A549 (cell line): ENCODE results near the gene E2F1. TPM values are rescaled to one million over a fixed set of nuclear protein-coding genes. Genes with fewer than 3 reads are reported as not detected.

ENCODE experiments used
- ATAC-seq, 2 experiments: fragments of 200-7000 bp in 1 of 2; fragments of >200 bp in 1 of 2; cut with Nextera tagmentation in 1 of 2; cut with Tn5 transposase in 1 of 2; 3 replicates each; pipeline versions ENCODE4 v1.8.0 to v1.9.1; 2018 to 2020; ENCODE audit warnings: mild to moderate bottlenecking in 1 of 2, moderate library complexity in 1 of 2
- CTCF ChIA-PET: fragments of 300-600 bp; sonication (Branson Sonifier 250); formaldehyde crosslinking; extraction: SDS; loops from one replicate; lab custom pipeline; 2021; ENCODE audit warnings: antibody characterized with exemption, inconsistent platforms; lab: Yijun Ruan, JAX
- POLR2A ChIA-PET: fragments of 350-600 bp; formaldehyde crosslinking; extraction: SDS; loops from one replicate; lab custom pipeline; 2021; ENCODE audit warnings: antibody characterized with exemption, inconsistent platforms; lab: Yijun Ruan, JAX
- DNase-seq, 2 experiments: peaks; one replicate each; pipeline versions ENCODE4 v3.0.0 to v3.0.0-alpha.2; 2011 to 2016; ENCODE audit warnings: low read depth in 1 of 2, low spot score in 1 of 2
- FAIRE-seq: peaks from 2 replicates; lab custom pipeline; 2011; peaks lifted over from hg19 to GRCh38; lab: Jason Lieb, UNC
- H3K27ac ChIP-seq, 2 experiments: fragments of >200 bp; sonication (Bioruptor Twin); formaldehyde crosslinking; 3 replicates each; pipeline ENCODE4 v1.5.1; 2016 to 2017
- H3K4me1 ChIP-seq: fragments of >200 bp; sonication (Bioruptor Twin); formaldehyde crosslinking; 3 replicates; pipeline ENCODE4 v1.6.1; 2016
- H3K4me2 ChIP-seq: fragments of >200 bp; sonication (Bioruptor Twin); formaldehyde crosslinking; 3 replicates; pipeline ENCODE4 v1.6.1; 2016
- H3K4me3 ChIP-seq: fragments of >200 bp; sonication (Bioruptor Twin); formaldehyde crosslinking; 3 replicates; pipeline ENCODE4 v1.5.1; 2016
- H3K9me3 ChIP-seq: fragments of >200 bp; sonication (Bioruptor Twin); formaldehyde crosslinking; 3 replicates; pipeline ENCODE4 v1.6.1; 2016
- CBX8 ChIP-seq: fragments of 200-600 bp; sonication (generic); IDR thresholded peaks from 2 replicates; pipeline ENCODE4 v1.6.1; 2016
- CEBPB ChIP-seq, 2 experiments: fragments of >200 bp in 1 of 2; sonication (Bioruptor Twin) in 1 of 2; formaldehyde crosslinking in 1 of 2; IDR thresholded peaks; 2 replicates each; pipeline ENCODE4 v1.6.1; 2012 to 2016
- CHD2 ChIP-seq: fragments of 150-350 bp; IDR thresholded peaks from 2 replicates; pipeline ENCODE4 v1.6.1; 2014; ENCODE audit warnings: low read length; ENCODE audit not compliant: partially characterized antibody
- E2F6 ChIP-seq: IDR thresholded peaks from 2 replicates; pipeline ENCODE4 v1.6.1; 2012; ENCODE audit warnings: low read depth, borderline replicate concordance
- EHMT2 ChIP-seq: fragments of 200-600 bp; sonication (generic); IDR thresholded peaks from 2 replicates; pipeline ENCODE4 v1.6.1; 2016; ENCODE audit warnings: antibody characterized with exemption, low read depth, mild to moderate bottlenecking, moderate library complexity
- FOSL2 ChIP-seq, 2 experiments: fragments of 450-650 bp in 1 of 2; fragments of >200 bp in 1 of 2; sonication (Bioruptor Twin) in 1 of 2; formaldehyde crosslinking; IDR thresholded peaks; 2 replicates each; pipeline versions ENCODE4 v1.5.0 to v1.6.1; 2016 to 2020; ENCODE audit warnings: mild to moderate bottlenecking in 1 of 2, moderate library complexity in 1 of 2
- HDAC2 ChIP-seq: fragments of 200-600 bp; sonication (generic); IDR thresholded peaks from 2 replicates; pipeline ENCODE4 v1.6.1; 2016
- HMGXB4 ChIP-seq: fragments of 250-450 bp; sonication (Bioruptor Pico); IDR thresholded peaks from 2 replicates; pipeline ENCODE4 v1.5.0; 2021; ENCODE audit warnings: mild to moderate bottlenecking, moderate library complexity, borderline replicate concordance
- HOXB5 ChIP-seq: fragments of 250-450 bp; sonication (Bioruptor Pico); IDR thresholded peaks from 2 replicates; pipeline ENCODE4 v1.5.0; 2020; ENCODE audit warnings: mild to moderate bottlenecking, moderate library complexity
- JUN ChIP-seq, 2 experiments: fragments of >200 bp; sonication (Bioruptor Twin); formaldehyde crosslinking; IDR thresholded peaks; 2 replicates in 1 of 2; 3 replicates in 1 of 2; pipeline ENCODE4 v1.6.1; 2016 to 2017
- KDM1A ChIP-seq: fragments of 200-600 bp; sonication (generic); IDR thresholded peaks from 2 replicates; pipeline ENCODE4 v1.6.1; 2016; ENCODE audit warnings: low read depth, mild to moderate bottlenecking
- MAX ChIP-seq: IDR thresholded peaks from 2 replicates; pipeline ENCODE4 v1.6.1; 2012
- MAZ ChIP-seq: fragments of 150-350 bp; IDR thresholded peaks from 2 replicates; pipeline ENCODE4 v1.6.1; 2014; ENCODE audit warnings: antibody characterized with exemption, low read depth, low read length, borderline replicate concordance
- MYC ChIP-seq: IDR thresholded peaks from 2 replicates; pipeline ENCODE4 v1.6.1; 2012; ENCODE audit warnings: mild to moderate bottlenecking, inconsistent platforms, low read length, improper control_type of control experiment, borderline replicate concordance
- PBX3 ChIP-seq: IDR thresholded peaks from 2 replicates; pipeline ENCODE4 v1.6.1; 2012
- POLR2AphosphoS2 ChIP-seq: conservative IDR thresholded peaks from 2 replicates; pipeline ENCODE4 v1.6.1; 2012; ENCODE audit warnings: low read length, improper control_type of control experiment, inconsistent platforms
- RAD21 ChIP-seq, 2 experiments: fragments of >200 bp in 1 of 2; sonication (Bioruptor Twin) in 1 of 2; formaldehyde crosslinking in 1 of 2; IDR thresholded peaks in 1 of 2; conservative IDR thresholded peaks in 1 of 2; 2 replicates in 1 of 2; 3 replicates in 1 of 2; pipeline ENCODE4 v1.6.1; 2012 to 2018; ENCODE audit warnings: inconsistent platforms in 1 of 2
- RCOR1 ChIP-seq: fragments of 150-350 bp; IDR thresholded peaks from 2 replicates; pipeline ENCODE4 v1.6.1; 2014; ENCODE audit warnings: antibody characterized with exemption, low read length, low read depth
- RFX5 ChIP-seq: fragments of 450-650 bp; IDR thresholded peaks from 2 replicates; pipeline ENCODE4 v1.7.1; 2014; ENCODE audit warnings: antibody characterized with exemption, mild to moderate bottlenecking, moderate library complexity
- RNF2 ChIP-seq: fragments of 200-600 bp; sonication (generic); IDR thresholded peaks from 2 replicates; pipeline ENCODE4 v1.6.1; 2016; ENCODE audit warnings: low read depth, mild to moderate bottlenecking, antibody characterized with exemption, moderate library complexity, borderline replicate concordance
- SREBF2 ChIP-seq: fragments of 450-650 bp; IDR thresholded peaks from 2 replicates; pipeline ENCODE4 v1.6.1; 2014; ENCODE audit warnings: mild to moderate bottlenecking, moderate library complexity
- TFCP2L1 ChIP-seq: fragments of 250-450 bp; sonication (Bioruptor Pico); IDR thresholded peaks from 2 replicates; pipeline ENCODE4 v1.5.0; 2021; ENCODE audit warnings: mild to moderate bottlenecking
- ZC3H11A ChIP-seq: fragments of 450-650 bp; IDR thresholded peaks from 2 replicates; pipeline ENCODE4 v1.6.1; 2014; ENCODE audit warnings: antibody characterized with exemption, mild to moderate bottlenecking
- ZNF302 ChIP-seq: fragments of 250-450 bp; sonication (Bioruptor Pico); IDR thresholded peaks from 2 replicates; pipeline ENCODE4 v1.9.0; 2021; ENCODE audit warnings: inconsistent platforms, mild to moderate bottlenecking, moderate library complexity
- ZSCAN20 ChIP-seq: fragments of 250-450 bp; sonication (Bioruptor Pico); IDR thresholded peaks from 2 replicates; pipeline ENCODE4 v1.8.0; 2022; ENCODE audit warnings: mild to moderate bottlenecking, moderate library complexity
- WGBS: methylation state at CpG from one replicate; pipeline ENCODE4 v1.1.6; 2017; ENCODE audit errors: missing lambda C conversion rate; 5-methylcytosine and 5-hydroxymethylcytosine counted together
- polyA plus RNA-seq, 4 experiments: library from polyadenylated mRNA; depleted of rRNA in 3 of 4; stranded (reverse); fragments of >200 nt; fragmentation: RNase III in 1 of 4; extraction: RNeasy Plus Mini Kit Qiagen cat#74134 plus additional on column Dnase treatment in 1 of 4; gene quantifications; 2 replicates in 3 of 4; 3 replicates in 1 of 4; pipeline ENCODE4 v1.2.3, GENCODE V29; 2011 to 2017

E2F1 gene
- polyA plus RNA-seq, 2 of the 4 experiments (the other 2 are of a cell fraction): 17.9 to 35.8 TPM

GRCh38 chr20:33670715-33671499 is 15.3 kb downstream of the E2F1 start:
- TF ChIP-seq MAZ: no peak
- no peak for TF ChIP-seq POLR2AphosphoS2
- no peak for TF ChIP-seq PBX3
- TF ChIP-seq ZSCAN20: no peak
- no peak for TF ChIP-seq ZC3H11A
- no peak for TF ChIP-seq RCOR1
- CTCF ChIA-PET: interaction anchor here (0.6 to 2.1 kb wide), 9 partner anchors 8 to 214 kb away, joined by 3 to 10 read pairs (median 6); partner anchors contain the start of genes C20orf144 and CHMP4B
- Histone ChIP-seq H3K27ac (no peak overlapping the region), H3K4me3 (no peak overlapping the region), H3K4me1 (peaks cover 23% of the 10 kb centered on the region), H3K9me3 (no peaks in the 10 kb centered on the region), H3K4me2 (no peak overlapping the region)
- POLR2A ChIA-PET: no interaction called here
- DNase-seq: no peak
- FAIRE-seq: no peak
- 83% methylated on average over 6 of the region's 6 CpGs for WGBS
- no peak for ATAC-seq

GRCh38 chr20:33669873-33670640 is 16.1 kb downstream of the E2F1 start:
- ChIA-PET CTCF (interaction anchor here (1.4 to 1.8 kb wide), 4 partner anchors 10 to 213 kb away, joined by 3 to 7 read pairs (median 6); no protein-coding TSS in a partner anchor), POLR2A (no interaction called here)
- Histone ChIP-seq H3K4me1 (peaks cover 19% of the 10 kb centered on the region), H3K4me3 (no peak overlapping the region), H3K27ac (no peak overlapping the region), H3K4me2 (no peak overlapping the region), H3K9me3 (no peaks in the 10 kb centered on the region)
- no peak for TF ChIP-seq ZNF302
- no peak for TF ChIP-seq HOXB5 (CRISPR knock-in tag)
- no peak for TF ChIP-seq PBX3
- no peak for TF ChIP-seq RNF2
- no peak for TF ChIP-seq MYC
- TF ChIP-seq TFCP2L1 (CRISPR knock-in tag): no peak
- TF ChIP-seq EHMT2: no peak
- no peak for TF ChIP-seq CHD2
- no peak for TF ChIP-seq HDAC2
- TF ChIP-seq RCOR1: no peak
- TF ChIP-seq ZC3H11A: no peak
- TF ChIP-seq CBX8: no peak
- no peak for TF ChIP-seq JUN (IDR thresholded peaks at IDR 0.05)
- TF ChIP-seq POLR2AphosphoS2: no peak
- TF ChIP-seq RAD21 (conservative IDR thresholded peaks at IDR 0.05 in 1 of 2, IDR thresholded peaks at IDR 0.05 in 1 of 2): no peak
- no peak for FAIRE-seq
- ATAC-seq: no peak
- 92% methylated on average over 13 of the region's 13 CpGs for WGBS
- no peak for DNase-seq

GRCh38 chr20:33669224-33669623 is 17.0 kb downstream of the E2F1 start:
- 87% methylated on average over 5 of the region's 5 CpGs for WGBS
- ChIA-PET CTCF (interaction anchor here (0.6 to 2.2 kb wide), 10 partner anchors 11 to 401 kb away, joined by 3 to 9 read pairs (median 4); no protein-coding TSS in a partner anchor), POLR2A (interaction anchor here (0.6 kb wide), 1 partner anchor 413 kb away, joined by 3 read pairs; no protein-coding TSS in a partner anchor)
- Histone ChIP-seq H3K9me3 (no peaks in the 10 kb centered on the region), H3K27ac (no peak overlapping the region), H3K4me3 (no peak overlapping the region), H3K4me1 (peaks cover 20% of the 10 kb centered on the region), H3K4me2 (no peak overlapping the region)
- TF ChIP-seq KDM1A (no peak), E2F6 (no peak), SREBF2 (no peak), CEBPB (IDR thresholded peaks at IDR 0.05) (no peak), HMGXB4 (CRISPR knock-in tag) (no peak), TFCP2L1 (CRISPR knock-in tag) (no peak), POLR2AphosphoS2 (no peak), FOSL2 (IDR thresholded peaks at IDR 0.05) (no peak), FOSL2 (CRISPR knock-in tag; IDR thresholded peaks at IDR 0.05) (no peak), MAX (no peak), RFX5 (no peak)
- ATAC-seq (no peak), FAIRE-seq (no peak), DNase-seq (no peak)
